GM12878 (cell line): Measurements from ENCODE around the gene CORO2B.

Experiments used
- ASH2L ChIP-seq: fragments of 300-600, 200-600 bp; sonication (generic); IDR thresholded peaks from 2 replicates; pipeline ENCODE4 v1.6.1; 2017; ENCODE audit warnings: low read depth, mild to moderate bottlenecking, borderline replicate concordance
- BCLAF1 ChIP-seq: fragments of 450-650 bp; IDR thresholded peaks from 2 replicates; pipeline ENCODE4 v1.6.1; 2017; ENCODE audit warnings: antibody characterized with exemption, mild to moderate bottlenecking, moderate library complexity
- BHLHE40 ChIP-seq, 2 experiments: fragments of 450-650 bp in 1 of 2; IDR thresholded peaks; 2 replicates each; pipeline ENCODE4 v1.6.1; 2011 to 2017; ENCODE audit warnings: low read depth in 2 of 2, borderline replicate concordance in 1 of 2, improper control_type of control experiment in 1 of 2, low read length in 1 of 2, mild to moderate bottlenecking in 1 of 2
- CBX5 ChIP-seq: sonication (generic); IDR thresholded peaks from 2 replicates; pipeline ENCODE4 v1.6.1; 2016; ENCODE audit warnings: low read depth, moderate library complexity, mild to moderate bottlenecking, inconsistent platforms
- CEBPZ ChIP-seq: fragments of 150-350 bp; IDR thresholded peaks from 2 replicates; pipeline ENCODE4 v1.6.1; 2016; ENCODE audit warnings: low read depth, low read length
- EP300 ChIP-seq, 2 experiments: fragments of 150-350 bp in 1 of 2; IDR thresholded peaks; 2 replicates each; pipeline ENCODE4 v1.6.1; 2011 to 2012; ENCODE audit warnings: low read depth in 2 of 2, low read length in 2 of 2, borderline replicate concordance in 1 of 2, improper control_type of control experiment in 1 of 2, inconsistent platforms in 1 of 2; ENCODE audit not compliant: control insufficient read depth in 1 of 2
- EZH2 ChIP-seq: IDR thresholded peaks from 2 replicates; pipeline ENCODE4 v1.6.1; 2012; ENCODE audit warnings: low read depth, mild to moderate bottlenecking, control low read depth, inconsistent platforms, low read length, borderline replicate concordance; ENCODE audit not compliant: control insufficient read depth
- MAX ChIP-seq: IDR thresholded peaks from 2 replicates; pipeline ENCODE4 v1.6.1; 2012; ENCODE audit warnings: low read depth, low read length, improper control_type of control experiment
- POLR2A ChIP-seq: IDR thresholded peaks from 2 replicates; pipeline ENCODE4 v1.6.1; 2011; ENCODE audit warnings: low read depth, mild to moderate bottlenecking, low read length
- TBL1XR1 ChIP-seq: IDR thresholded peaks from 2 replicates; pipeline ENCODE4 v1.6.1; 2012; ENCODE audit warnings: low read depth, low read length, improper control_type of control experiment
- TCF12 ChIP-seq: IDR thresholded peaks from 2 replicates; pipeline ENCODE4 v1.6.1; 2011; ENCODE audit warnings: low read depth, mild to moderate bottlenecking, low read length
- YY1 ChIP-seq: IDR thresholded peaks from 2 replicates; pipeline ENCODE4 v1.6.1; 2011; ENCODE audit warnings: low read depth, mild to moderate bottlenecking, low read length
- TF ChIP-seq, protein P1 (sequence below), 3 experiments: IDR thresholded peaks in 2 of 3; conservative IDR thresholded peaks in 1 of 3; 2 replicates each; pipeline ENCODE4 v1.5.1; 2011; ENCODE audit warnings: low read depth in 3 of 3, low read length in 3 of 3, mild to moderate bottlenecking in 3 of 3, control low read depth in 2 of 3, moderate library complexity in 2 of 3, inconsistent platforms in 1 of 3, mixed read lengths in 1 of 3; ENCODE audit not compliant: control insufficient read depth in 2 of 3, insufficient read depth in 1 of 3; ENCODE audit errors: extremely low read depth in 1 of 3
- TF ChIP-seq, protein P2 (sequence below): IDR thresholded peaks from 2 replicates; pipeline ENCODE4 v1.6.1; 2012; ENCODE audit warnings: low read length, inconsistent platforms

- TF ChIP-seq ASH2L (no peak), EP300 (IDR thresholded peaks at IDR 0.05; ENCODE audit: borderline replicate concordance in 1 of 2, control insufficient read depth in 1 of 2, low read depth in 2 of 2, low read length in 2 of 2) (no peak), BHLHE40 (IDR thresholded peaks at IDR 0.05; ENCODE audit: borderline replicate concordance in 1 of 2, low read depth in 2 of 2, low read length in 1 of 2) (no peak), EZH2 (no peak), TBL1XR1 (no peak), POLR2A (no peak), TCF12 (no peak), CBX5 (no peak), YY1 (no peak), BCLAF1 (no peak), CEBPZ (no peak), MAX (no peak)
- TF ChIP-seq, protein P1, sequence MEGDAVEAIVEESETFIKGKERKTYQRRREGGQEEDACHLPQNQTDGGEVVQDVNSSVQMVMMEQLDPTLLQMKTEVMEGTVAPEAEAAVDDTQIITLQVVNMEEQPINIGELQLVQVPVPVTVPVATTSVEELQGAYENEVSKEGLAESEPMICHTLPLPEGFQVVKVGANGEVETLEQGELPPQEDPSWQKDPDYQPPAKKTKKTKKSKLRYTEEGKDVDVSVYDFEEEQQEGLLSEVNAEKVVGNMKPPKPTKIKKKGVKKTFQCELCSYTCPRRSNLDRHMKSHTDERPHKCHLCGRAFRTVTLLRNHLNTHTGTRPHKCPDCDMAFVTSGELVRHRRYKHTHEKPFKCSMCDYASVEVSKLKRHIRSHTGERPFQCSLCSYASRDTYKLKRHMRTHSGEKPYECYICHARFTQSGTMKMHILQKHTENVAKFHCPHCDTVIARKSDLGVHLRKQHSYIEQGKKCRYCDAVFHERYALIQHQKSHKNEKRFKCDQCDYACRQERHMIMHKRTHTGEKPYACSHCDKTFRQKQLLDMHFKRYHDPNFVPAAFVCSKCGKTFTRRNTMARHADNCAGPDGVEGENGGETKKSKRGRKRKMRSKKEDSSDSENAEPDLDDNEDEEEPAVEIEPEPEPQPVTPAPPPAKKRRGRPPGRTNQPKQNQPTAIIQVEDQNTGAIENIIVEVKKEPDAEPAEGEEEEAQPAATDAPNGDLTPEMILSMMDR (IDR thresholded peaks at IDR 0.05 in 2 of 3, conservative IDR thresholded peaks at IDR 0.05 in 1 of 3; ENCODE audit: control insufficient read depth in 2 of 3, extremely low read depth in 1 of 3, insufficient read depth in 1 of 3, low read depth in 3 of 3, low read length in 3 of 3): no peak
- TF ChIP-seq, protein P2, sequence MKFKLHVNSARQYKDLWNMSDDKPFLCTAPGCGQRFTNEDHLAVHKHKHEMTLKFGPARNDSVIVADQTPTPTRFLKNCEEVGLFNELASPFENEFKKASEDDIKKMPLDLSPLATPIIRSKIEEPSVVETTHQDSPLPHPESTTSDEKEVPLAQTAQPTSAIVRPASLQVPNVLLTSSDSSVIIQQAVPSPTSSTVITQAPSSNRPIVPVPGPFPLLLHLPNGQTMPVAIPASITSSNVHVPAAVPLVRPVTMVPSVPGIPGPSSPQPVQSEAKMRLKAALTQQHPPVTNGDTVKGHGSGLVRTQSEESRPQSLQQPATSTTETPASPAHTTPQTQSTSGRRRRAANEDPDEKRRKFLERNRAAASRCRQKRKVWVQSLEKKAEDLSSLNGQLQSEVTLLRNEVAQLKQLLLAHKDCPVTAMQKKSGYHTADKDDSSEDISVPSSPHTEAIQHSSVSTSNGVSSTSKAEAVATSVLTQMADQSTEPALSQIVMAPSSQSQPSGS: no peak
Observed at GRCh38 chr15:68709876-68710275, 131.1 kb downstream of the CORO2B start.
